HEK293 (cell line): ENCODE data around the gene CMIP.

Experiments
- CTCF ChIA-PET: fragments of 350-600 bp; formaldehyde crosslinking; extraction: SDS; loops from one replicate; lab custom pipeline; 2021; ENCODE audit warnings: antibody characterized with exemption; lab: Yijun Ruan, JAX
- POLR2A ChIA-PET: fragments of 300-600 bp; formaldehyde crosslinking; extraction: SDS; loops from one replicate; lab custom pipeline; 2020; ENCODE audit warnings: antibody characterized with exemption, inconsistent platforms; lab: Yijun Ruan, JAX
- H3K27ac ChIP-seq: fragments of 200-500 bp; sonication (Bioruptor generic); 2 replicates; pipeline ENCODE4 v1.5.1; 2014; ENCODE audit warnings: low read depth, low read length, control low read depth, inconsistent platforms; ENCODE audit errors: extremely low read depth
- H3K36me3 ChIP-seq, 2 experiments: fragments of 200-500 bp in 1 of 2; sonication (Bioruptor generic) in 1 of 2; 1 replicate in 1 of 2; 2 replicates in 1 of 2; pipeline ENCODE4 v1.5.1; 2014 to 2017; ENCODE audit warnings: inconsistent platforms in 2 of 2, low read length in 2 of 2; ENCODE audit not compliant: control insufficient read depth in 2 of 2, insufficient read depth in 1 of 2
- H3K4me1 ChIP-seq: fragments of 200-500 bp; sonication (Bioruptor generic); 2 replicates; pipeline ENCODE4 v1.5.1; 2014; ENCODE audit warnings: mild to moderate bottlenecking, low read length, inconsistent platforms; ENCODE audit not compliant: control insufficient read depth, insufficient read depth
- H3K4me3 ChIP-seq: 2 replicates; pipeline ENCODE4 v1.5.1; 2011; ENCODE audit warnings: low read depth, mild to moderate bottlenecking, control low read depth, low read length, moderate library complexity
- H3K9me3 ChIP-seq: fragments of 200-500 bp; sonication (Bioruptor generic); 2 replicates; pipeline ENCODE4 v1.5.1; 2014; ENCODE audit warnings: low read depth, low read length, inconsistent platforms; ENCODE audit not compliant: control insufficient read depth, insufficient read depth
- GLIS1 ChIP-seq: fragments of 450-650 bp; formaldehyde crosslinking; IDR thresholded peaks from 2 replicates; pipeline ENCODE4 v1.5.1; 2016; ENCODE audit warnings: missing biosample characterization, missing genetic modification characterization
- GLIS2 ChIP-seq: fragments of 450-650 bp; formaldehyde crosslinking; IDR thresholded peaks from 2 replicates; pipeline ENCODE4 v1.5.1; 2016; ENCODE audit warnings: missing biosample characterization, missing genetic modification characterization
- MYNN ChIP-seq: fragments of 450-650 bp; formaldehyde crosslinking; IDR thresholded peaks from 2 replicates; pipeline ENCODE4 v1.5.1; 2016; ENCODE audit warnings: missing biosample characterization, missing genetic modification characterization, borderline replicate concordance
- YY2 ChIP-seq: fragments of 450-650 bp; formaldehyde crosslinking; IDR thresholded peaks from 2 replicates; pipeline ENCODE4 v1.5.1; 2016; ENCODE audit warnings: missing biosample characterization, missing genetic modification characterization
- ZBTB26 ChIP-seq: fragments of 450-650 bp; formaldehyde crosslinking; optimal IDR thresholded peaks from 2 replicates; pipeline ENCODE3; 2016; ENCODE audit warnings: missing biosample characterization, mild to moderate bottlenecking, missing genetic modification characterization
- ZBTB49 ChIP-seq: fragments of 450-650 bp; formaldehyde crosslinking; IDR thresholded peaks from 2 replicates; pipeline ENCODE4 v1.5.1; 2016; ENCODE audit warnings: missing biosample characterization, missing genetic modification characterization, low read depth
- ZNF221 ChIP-seq: fragments of 450-650 bp; formaldehyde crosslinking; IDR thresholded peaks from 2 replicates; pipeline ENCODE4 v1.5.1; 2017; ENCODE audit warnings: missing biosample characterization, missing genetic modification characterization, borderline replicate concordance
- ZNF335 ChIP-seq: fragments of 450-650 bp; formaldehyde crosslinking; conservative IDR thresholded peaks from 2 replicates; pipeline ENCODE4 v1.5.1; 2016; ENCODE audit warnings: missing biosample characterization, missing genetic modification characterization
- ZNF404 ChIP-seq: fragments of 450-650 bp; formaldehyde crosslinking; IDR thresholded peaks from 2 replicates; pipeline ENCODE4 v1.5.1; 2017; ENCODE audit warnings: missing biosample characterization, missing genetic modification characterization
- ZNF558 ChIP-seq: fragments of 450-650 bp; formaldehyde crosslinking; IDR thresholded peaks from 2 replicates; pipeline ENCODE4 v1.5.1; 2016; ENCODE audit warnings: missing biosample characterization, missing genetic modification characterization
- ZNF610 ChIP-seq: fragments of 450-650 bp; formaldehyde crosslinking; IDR thresholded peaks from 2 replicates; pipeline ENCODE4 v1.5.1; 2016; ENCODE audit warnings: missing biosample characterization, missing genetic modification characterization, borderline replicate concordance
- ZNF624 ChIP-seq: fragments of 450-650 bp; formaldehyde crosslinking; IDR thresholded peaks from 2 replicates; pipeline ENCODE4 v1.5.1; 2017; ENCODE audit warnings: missing biosample characterization, missing genetic modification characterization
- ZNF76 ChIP-seq: fragments of 450-650 bp; formaldehyde crosslinking; IDR thresholded peaks from 2 replicates; pipeline ENCODE4; 2016; ENCODE audit warnings: low read depth, missing biosample characterization, missing genetic modification characterization, borderline replicate concordance
- ZXDB ChIP-seq: fragments of 450-650 bp; formaldehyde crosslinking; IDR thresholded peaks from 2 replicates; pipeline ENCODE4 v1.5.1; 2016; ENCODE audit warnings: missing biosample characterization, missing genetic modification characterization
- TF ChIP-seq, protein P1 (sequence below): fragments of 450-650 bp; formaldehyde crosslinking; IDR thresholded peaks from 2 replicates; pipeline ENCODE4 v1.5.1; 2016; ENCODE audit warnings: missing biosample characterization, missing genetic modification characterization
- TF ChIP-seq, protein P2 (sequence below): fragments of 450-650 bp; formaldehyde crosslinking; conservative IDR thresholded peaks from 2 replicates; pipeline ENCODE4 v1.5.1; 2016; ENCODE audit warnings: low read depth, missing biosample characterization, missing genetic modification characterization
- TF ChIP-seq, protein P3 (sequence below): fragments of 450-650 bp; formaldehyde crosslinking; IDR thresholded peaks from 2 replicates; pipeline ENCODE4 v1.5.1; 2016; ENCODE audit warnings: missing biosample characterization, missing genetic modification characterization
- TF ChIP-seq, protein P4 (sequence below): fragments of 450-650 bp; formaldehyde crosslinking; IDR thresholded peaks from 2 replicates; pipeline ENCODE4 v1.5.1; 2017; ENCODE audit warnings: missing biosample characterization, missing genetic modification characterization
- TF ChIP-seq, protein P5 (sequence below): fragments of 450-650 bp; formaldehyde crosslinking; IDR thresholded peaks from 2 replicates; pipeline ENCODE4 v1.5.1; 2016; ENCODE audit warnings: missing biosample characterization, missing genetic modification characterization

CMIP gene

DNA sequence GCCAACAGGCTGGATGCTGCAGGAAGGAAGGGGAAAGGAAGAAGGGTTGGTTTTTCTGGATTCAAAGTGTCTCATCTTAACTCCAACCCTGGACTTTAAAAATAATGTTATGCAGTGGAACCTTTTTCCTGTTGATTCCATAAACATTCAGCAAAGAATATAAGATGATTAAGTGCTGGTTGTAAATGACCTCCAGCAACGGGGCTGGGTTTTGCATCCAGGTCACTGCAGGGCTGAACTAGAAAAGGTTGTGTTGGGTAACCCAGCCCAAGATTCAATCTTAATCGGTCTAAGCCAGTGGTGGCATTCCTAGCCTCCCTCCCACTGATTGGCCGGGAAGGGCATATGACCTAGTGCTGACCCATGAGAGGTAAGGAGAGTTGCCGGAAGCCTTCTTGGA is 300.3 kb downstream of the CMIP start (continued):
- TF ChIP-seq, protein P1, sequence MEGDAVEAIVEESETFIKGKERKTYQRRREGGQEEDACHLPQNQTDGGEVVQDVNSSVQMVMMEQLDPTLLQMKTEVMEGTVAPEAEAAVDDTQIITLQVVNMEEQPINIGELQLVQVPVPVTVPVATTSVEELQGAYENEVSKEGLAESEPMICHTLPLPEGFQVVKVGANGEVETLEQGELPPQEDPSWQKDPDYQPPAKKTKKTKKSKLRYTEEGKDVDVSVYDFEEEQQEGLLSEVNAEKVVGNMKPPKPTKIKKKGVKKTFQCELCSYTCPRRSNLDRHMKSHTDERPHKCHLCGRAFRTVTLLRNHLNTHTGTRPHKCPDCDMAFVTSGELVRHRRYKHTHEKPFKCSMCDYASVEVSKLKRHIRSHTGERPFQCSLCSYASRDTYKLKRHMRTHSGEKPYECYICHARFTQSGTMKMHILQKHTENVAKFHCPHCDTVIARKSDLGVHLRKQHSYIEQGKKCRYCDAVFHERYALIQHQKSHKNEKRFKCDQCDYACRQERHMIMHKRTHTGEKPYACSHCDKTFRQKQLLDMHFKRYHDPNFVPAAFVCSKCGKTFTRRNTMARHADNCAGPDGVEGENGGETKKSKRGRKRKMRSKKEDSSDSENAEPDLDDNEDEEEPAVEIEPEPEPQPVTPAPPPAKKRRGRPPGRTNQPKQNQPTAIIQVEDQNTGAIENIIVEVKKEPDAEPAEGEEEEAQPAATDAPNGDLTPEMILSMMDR: no peak
- TF ChIP-seq, protein P2, sequence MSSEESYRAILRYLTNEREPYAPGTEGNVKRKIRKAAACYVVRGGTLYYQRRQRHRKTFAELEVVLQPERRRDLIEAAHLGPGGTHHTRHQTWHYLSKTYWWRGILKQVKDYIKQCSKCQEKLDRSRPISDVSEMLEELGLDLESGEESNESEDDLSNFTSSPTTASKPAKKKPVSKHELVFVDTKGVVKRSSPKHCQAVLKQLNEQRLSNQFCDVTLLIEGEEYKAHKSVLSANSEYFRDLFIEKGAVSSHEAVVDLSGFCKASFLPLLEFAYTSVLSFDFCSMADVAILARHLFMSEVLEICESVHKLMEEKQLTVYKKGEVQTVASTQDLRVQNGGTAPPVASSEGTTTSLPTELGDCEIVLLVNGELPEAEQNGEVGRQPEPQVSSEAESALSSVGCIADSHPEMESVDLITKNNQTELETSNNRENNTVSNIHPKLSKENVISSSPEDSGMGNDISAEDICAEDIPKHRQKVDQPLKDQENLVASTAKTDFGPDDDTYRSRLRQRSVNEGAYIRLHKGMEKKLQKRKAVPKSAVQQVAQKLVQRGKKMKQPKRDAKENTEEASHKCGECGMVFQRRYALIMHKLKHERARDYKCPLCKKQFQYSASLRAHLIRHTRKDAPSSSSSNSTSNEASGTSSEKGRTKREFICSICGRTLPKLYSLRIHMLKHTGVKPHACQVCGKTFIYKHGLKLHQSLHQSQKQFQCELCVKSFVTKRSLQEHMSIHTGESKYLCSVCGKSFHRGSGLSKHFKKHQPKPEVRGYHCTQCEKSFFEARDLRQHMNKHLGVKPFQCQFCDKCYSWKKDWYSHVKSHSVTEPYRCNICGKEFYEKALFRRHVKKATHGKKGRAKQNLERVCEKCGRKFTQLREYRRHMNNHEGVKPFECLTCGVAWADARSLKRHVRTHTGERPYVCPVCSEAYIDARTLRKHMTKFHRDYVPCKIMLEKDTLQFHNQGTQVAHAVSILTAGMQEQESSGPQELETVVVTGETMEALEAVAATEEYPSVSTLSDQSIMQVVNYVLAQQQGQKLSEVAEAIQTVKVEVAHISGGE: no peak
- no peak for TF ChIP-seq ZNF610 (tag by site-specific recombination)
- TF ChIP-seq, protein P3, sequence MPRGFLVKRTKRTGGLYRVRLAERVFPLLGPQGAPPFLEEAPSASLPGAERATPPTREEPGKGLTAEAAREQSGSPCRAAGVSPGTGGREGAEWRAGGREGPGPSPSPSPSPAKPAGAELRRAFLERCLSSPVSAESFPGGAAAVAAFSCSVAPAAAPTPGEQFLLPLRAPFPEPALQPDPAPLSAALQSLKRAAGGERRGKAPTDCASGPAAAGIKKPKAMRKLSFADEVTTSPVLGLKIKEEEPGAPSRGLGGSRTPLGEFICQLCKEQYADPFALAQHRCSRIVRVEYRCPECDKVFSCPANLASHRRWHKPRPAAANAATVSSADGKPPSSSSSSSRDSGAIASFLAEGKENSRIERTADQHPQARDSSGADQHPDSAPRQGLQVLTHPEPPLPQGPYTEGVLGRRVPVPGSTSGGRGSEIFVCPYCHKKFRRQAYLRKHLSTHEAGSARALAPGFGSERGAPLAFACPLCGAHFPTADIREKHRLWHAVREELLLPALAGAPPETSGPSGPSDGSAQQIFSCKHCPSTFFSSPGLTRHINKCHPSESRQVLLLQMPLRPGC: no peak
- TF ChIP-seq ZNF624 (tag by site-specific recombination): no peak
- TF ChIP-seq ZBTB26: no peak
- no peak for TF ChIP-seq ZBTB49 (tag by site-specific recombination)
- no peak for TF ChIP-seq MYNN
- TF ChIP-seq ZNF221 (tag by site-specific recombination): no peak
- no peak for TF ChIP-seq ZNF404 (tag by site-specific recombination)

GRCh38 chr16:81745704-81746558 is 301.3 kb downstream of the CMIP start:
- ChIA-PET CTCF (interaction anchor here (0.9 to 1.0 kb wide), 2 partner anchors 15 to 127 kb away, joined by 3 to 6 read pairs; no protein-coding TSS in a partner anchor), POLR2A (no interaction called here)
- no peaks in the 10 kb centered on the region for H3K9me3 ChIP-seq
- H3K4me3 ChIP-seq: peak overlapping the region; percentile 32
- H3K4me1 ChIP-seq: no peaks in the 10 kb centered on the region
- H3K27ac ChIP-seq: no peak overlapping the region
- no peaks in the 10 kb centered on the region for H3K36me3 ChIP-seq
- peak; percentile 97 for TF ChIP-seq ZNF335 (tag by site-specific recombination)
- peak; percentile 95 for TF ChIP-seq ZNF76 (tag by site-specific recombination)
- TF ChIP-seq YY2 (tag by site-specific recombination): 0 out of 2 replicates have a peak, but pooled peaks have one; percentile 24
- 0 out of 2 replicates have a peak, but pooled peaks have one; percentile 32 for TF ChIP-seq ZXDB
- peak; percentile 84 for TF ChIP-seq GLIS1 (tag by site-specific recombination)
- peak; percentile 74 for TF ChIP-seq GLIS2 (tag by site-specific recombination)
- TF ChIP-seq, protein P4, sequence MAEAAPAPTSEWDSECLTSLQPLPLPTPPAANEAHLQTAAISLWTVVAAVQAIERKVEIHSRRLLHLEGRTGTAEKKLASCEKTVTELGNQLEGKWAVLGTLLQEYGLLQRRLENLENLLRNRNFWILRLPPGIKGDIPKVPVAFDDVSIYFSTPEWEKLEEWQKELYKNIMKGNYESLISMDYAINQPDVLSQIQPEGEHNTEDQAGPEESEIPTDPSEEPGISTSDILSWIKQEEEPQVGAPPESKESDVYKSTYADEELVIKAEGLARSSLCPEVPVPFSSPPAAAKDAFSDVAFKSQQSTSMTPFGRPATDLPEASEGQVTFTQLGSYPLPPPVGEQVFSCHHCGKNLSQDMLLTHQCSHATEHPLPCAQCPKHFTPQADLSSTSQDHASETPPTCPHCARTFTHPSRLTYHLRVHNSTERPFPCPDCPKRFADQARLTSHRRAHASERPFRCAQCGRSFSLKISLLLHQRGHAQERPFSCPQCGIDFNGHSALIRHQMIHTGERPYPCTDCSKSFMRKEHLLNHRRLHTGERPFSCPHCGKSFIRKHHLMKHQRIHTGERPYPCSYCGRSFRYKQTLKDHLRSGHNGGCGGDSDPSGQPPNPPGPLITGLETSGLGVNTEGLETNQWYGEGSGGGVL (tag by site-specific recombination): peak; percentile 53; the same call in 1 of the 2 replicates
- TF ChIP-seq, protein P5, sequence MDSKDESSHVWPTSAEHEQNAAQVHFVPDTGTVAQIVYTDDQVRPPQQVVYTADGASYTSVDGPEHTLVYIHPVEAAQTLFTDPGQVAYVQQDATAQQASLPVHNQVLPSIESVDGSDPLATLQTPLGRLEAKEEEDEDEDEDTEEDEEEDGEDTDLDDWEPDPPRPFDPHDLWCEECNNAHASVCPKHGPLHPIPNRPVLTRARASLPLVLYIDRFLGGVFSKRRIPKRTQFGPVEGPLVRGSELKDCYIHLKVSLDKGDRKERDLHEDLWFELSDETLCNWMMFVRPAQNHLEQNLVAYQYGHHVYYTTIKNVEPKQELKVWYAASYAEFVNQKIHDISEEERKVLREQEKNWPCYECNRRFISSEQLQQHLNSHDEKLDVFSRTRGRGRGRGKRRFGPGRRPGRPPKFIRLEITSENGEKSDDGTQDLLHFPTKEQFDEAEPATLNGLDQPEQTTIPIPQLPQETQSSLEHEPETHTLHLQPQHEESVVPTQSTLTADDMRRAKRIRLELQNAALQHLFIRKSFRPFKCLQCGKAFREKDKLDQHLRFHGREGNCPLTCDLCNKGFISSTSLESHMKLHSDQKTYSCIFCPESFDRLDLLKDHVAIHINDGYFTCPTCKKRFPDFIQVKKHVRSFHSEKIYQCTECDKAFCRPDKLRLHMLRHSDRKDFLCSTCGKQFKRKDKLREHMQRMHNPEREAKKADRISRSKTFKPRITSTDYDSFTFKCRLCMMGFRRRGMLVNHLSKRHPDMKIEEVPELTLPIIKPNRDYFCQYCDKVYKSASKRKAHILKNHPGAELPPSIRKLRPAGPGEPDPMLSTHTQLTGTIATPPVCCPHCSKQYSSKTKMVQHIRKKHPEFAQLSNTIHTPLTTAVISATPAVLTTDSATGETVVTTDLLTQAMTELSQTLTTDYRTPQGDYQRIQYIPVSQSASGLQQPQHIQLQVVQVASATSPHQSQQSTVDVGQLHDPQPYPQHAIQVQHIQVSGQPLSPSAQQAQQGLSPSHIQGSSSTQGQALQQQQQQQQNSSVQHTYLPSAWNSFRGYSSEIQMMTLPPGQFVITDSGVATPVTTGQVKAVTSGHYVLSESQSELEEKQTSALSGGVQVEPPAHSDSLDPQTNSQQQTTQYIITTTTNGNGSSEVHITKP: peak; percentile 73
- TF ChIP-seq ZNF558: no peak
